H9 (cell line): Measurements from ENCODE around the gene RWDD1. TPM values are rescaled to one million over a fixed set of nuclear protein-coding genes. Genes with fewer than 3 reads are reported as not detected.

Experiments
- DNase-seq: peaks from one replicate; pipeline ENCODE4 v3.0.0-alpha.2; 2017
- H2AFZ ChIP-seq: one replicate; pipeline ENCODE4 v1.6.1; 2013; ENCODE audit warnings: mild to moderate bottlenecking, low read length, control low read depth, moderate library complexity
- H2AK5ac ChIP-seq: 2 replicates; pipeline ENCODE4 v1.6.1; 2013; ENCODE audit warnings: low read length, control low read depth, mixed read lengths; ENCODE audit not compliant: insufficient read length
- H2BK120ac ChIP-seq: one replicate; pipeline ENCODE4 v1.6.1; 2013; ENCODE audit warnings: low read depth, mild to moderate bottlenecking, low read length, control low read depth, inconsistent platforms; ENCODE audit not compliant: poor library complexity, severe bottlenecking
- H2BK12ac ChIP-seq: 2 replicates; pipeline ENCODE4 v1.6.1; 2013; ENCODE audit warnings: low read length, control low read depth, mixed read lengths, low read depth; ENCODE audit not compliant: insufficient read length
- H2BK15ac ChIP-seq: 2 replicates; pipeline ENCODE4 v1.6.1; 2013; ENCODE audit warnings: low read depth, low read length, control low read depth
- H2BK20ac ChIP-seq: one replicate; pipeline ENCODE4 v1.6.1; 2013; ENCODE audit warnings: low read depth, mild to moderate bottlenecking, low read length, control low read depth, inconsistent platforms; ENCODE audit not compliant: poor library complexity, severe bottlenecking
- H2BK5ac ChIP-seq: 2 replicates; pipeline ENCODE4 v1.6.1; 2013; ENCODE audit warnings: low read length, control low read depth, mixed read lengths; ENCODE audit not compliant: insufficient read length
- H3K14ac ChIP-seq: 2 replicates; pipeline ENCODE4 v1.6.1; 2013; ENCODE audit warnings: low read length, control low read depth; ENCODE audit not compliant: insufficient read depth
- H3K18ac ChIP-seq: 2 replicates; pipeline ENCODE4 v1.6.1; 2013; ENCODE audit warnings: low read depth, mild to moderate bottlenecking, mixed read lengths, low read length, control low read depth; ENCODE audit not compliant: insufficient read length
- H3K23ac ChIP-seq: 2 replicates; pipeline ENCODE4 v1.6.1; 2013; ENCODE audit warnings: low read length, control low read depth, mixed read lengths, low read depth; ENCODE audit not compliant: insufficient read length
- H3K23me2 ChIP-seq: 2 replicates; pipeline ENCODE4 v1.6.1; 2013; ENCODE audit warnings: low read depth, mild to moderate bottlenecking, mixed read lengths, low read length, control low read depth; ENCODE audit not compliant: insufficient read length, poor library complexity, severe bottlenecking
- H3K27ac ChIP-seq: 2 replicates; pipeline ENCODE4 v1.5.1; 2013; ENCODE audit warnings: low read length, control low read depth, mixed read lengths, low read depth; ENCODE audit not compliant: insufficient read length
- H3K27me3 ChIP-seq: 2 replicates; pipeline ENCODE4 v1.6.1; 2013; ENCODE audit warnings: low read length, control low read depth, inconsistent platforms; ENCODE audit not compliant: insufficient read depth
- H3K4ac ChIP-seq: 2 replicates; pipeline ENCODE4 v1.6.1; 2013; ENCODE audit warnings: low read depth, mild to moderate bottlenecking, control low read depth, inconsistent platforms, low read length, moderate library complexity
- H3K4me1 ChIP-seq: 2 replicates; pipeline ENCODE4 v1.6.1; 2013; ENCODE audit warnings: low read length, control low read depth, inconsistent platforms; ENCODE audit not compliant: insufficient read depth
- H3K4me2 ChIP-seq: 2 replicates; pipeline ENCODE4 v1.6.1; 2013; ENCODE audit warnings: low read length, control low read depth, mixed read lengths; ENCODE audit not compliant: insufficient read length, insufficient read depth
- H3K56ac ChIP-seq: 2 replicates; pipeline ENCODE4 v1.6.1; 2013; ENCODE audit warnings: low read depth, mild to moderate bottlenecking, mixed read lengths, low read length, control low read depth; ENCODE audit not compliant: insufficient read length
- H3K79me1 ChIP-seq: 2 replicates; pipeline ENCODE4 v1.6.1; 2013; ENCODE audit warnings: low read depth, mild to moderate bottlenecking, moderate library complexity, low read length, control low read depth, inconsistent platforms; ENCODE audit not compliant: insufficient read depth, poor library complexity, severe bottlenecking
- H3K79me2 ChIP-seq: 2 replicates; pipeline ENCODE4 v1.6.1; 2013; ENCODE audit warnings: low read length, control low read depth, inconsistent platforms; ENCODE audit not compliant: insufficient read depth
- H3K9ac ChIP-seq: 2 replicates; pipeline ENCODE4 v1.6.1; 2013; ENCODE audit warnings: low read length, control low read depth, mixed read lengths; ENCODE audit not compliant: insufficient read length; ENCODE audit errors: extremely low read depth
- H3K9me3 ChIP-seq: one replicate; pipeline ENCODE4 v1.6.1; 2013; ENCODE audit warnings: low read depth, low read length, inconsistent platforms; ENCODE audit not compliant: control insufficient read depth
- H3T11ph ChIP-seq: one replicate; pipeline ENCODE4 v1.6.1; 2013; ENCODE audit warnings: mild to moderate bottlenecking, low read length, control low read depth, inconsistent platforms
- H4K20me1 ChIP-seq: one replicate; pipeline ENCODE4 v1.6.1; 2013; ENCODE audit not compliant: control insufficient read depth, insufficient read length, insufficient read depth
- H4K5ac ChIP-seq: 2 replicates; pipeline ENCODE4 v1.6.1; 2013; ENCODE audit warnings: low read depth, mild to moderate bottlenecking, mixed read lengths, low read length, control low read depth; ENCODE audit not compliant: insufficient read length
- H4K8ac ChIP-seq: replicated peaks from 2 replicates; pipeline ENCODE4 v1.6.1; 2013; ENCODE audit warnings: low read length, control low read depth, mixed read lengths, low read depth; ENCODE audit not compliant: insufficient read length
- H4K91ac ChIP-seq: 2 replicates; pipeline ENCODE4 v1.6.1; 2013; ENCODE audit warnings: low read depth, mild to moderate bottlenecking, moderate library complexity, mixed read lengths, low read length, control low read depth; ENCODE audit not compliant: insufficient read length
- H3K27ac Mint-ChIP-seq, 3 experiments: 2 replicates in 2 of 3; 3 replicates in 1 of 3; pipeline ENCODE4 v1.8.0; 2020 to 2021; ENCODE audit warnings: mixed read lengths in 3 of 3, mild to moderate bottlenecking in 1 of 3, moderate library complexity in 1 of 3
- H3K27me3 Mint-ChIP-seq: 2 replicates; pipeline ENCODE4 v1.8.0; 2021; ENCODE audit warnings: low read depth, mild to moderate bottlenecking, moderate library complexity, mixed read lengths
- H3K36me3 Mint-ChIP-seq, 3 experiments: 2 replicates in 2 of 3; 3 replicates in 1 of 3; pipeline ENCODE4 v1.8.0; 2020 to 2021; ENCODE audit warnings: low read depth in 3 of 3, mixed read lengths in 3 of 3; ENCODE audit not compliant: insufficient read depth in 1 of 3
- H3K4me1 Mint-ChIP-seq, 2 experiments: 2 replicates each; pipeline ENCODE4 v1.8.0; 2020; ENCODE audit warnings: mixed read lengths in 2 of 2
- H3K4me3 Mint-ChIP-seq, 2 experiments: 2 replicates in 1 of 2; 3 replicates in 1 of 2; pipeline ENCODE4 v1.8.0; 2020 to 2021; ENCODE audit warnings: mild to moderate bottlenecking in 2 of 2, mixed read lengths in 2 of 2, moderate library complexity in 1 of 2
- H3K9me3 Mint-ChIP-seq, 2 experiments: 2 replicates in 1 of 2; 3 replicates in 1 of 2; pipeline ENCODE4 v1.8.0; 2020; ENCODE audit warnings: mild to moderate bottlenecking in 2 of 2, mixed read lengths in 2 of 2, moderate library complexity in 1 of 2
- total RNA-seq: library from RNA; stranded (reverse); gene quantifications from 2 replicates; pipeline ENCODE4 v1.2.1, GENCODE V29; 2021
- TF ChIP-seq, protein P1 (sequence below): fragments of 200-600 bp; sonication (generic); conservative IDR thresholded peaks from 3 replicates; pipeline ENCODE4 v1.8.0; 2021; ENCODE audit warnings: antibody characterized with exemption, mild to moderate bottlenecking

RWDD1 gene
- total RNA-seq, 1 experiment from 2014 or later, result 42.0 TPM

DNA sequence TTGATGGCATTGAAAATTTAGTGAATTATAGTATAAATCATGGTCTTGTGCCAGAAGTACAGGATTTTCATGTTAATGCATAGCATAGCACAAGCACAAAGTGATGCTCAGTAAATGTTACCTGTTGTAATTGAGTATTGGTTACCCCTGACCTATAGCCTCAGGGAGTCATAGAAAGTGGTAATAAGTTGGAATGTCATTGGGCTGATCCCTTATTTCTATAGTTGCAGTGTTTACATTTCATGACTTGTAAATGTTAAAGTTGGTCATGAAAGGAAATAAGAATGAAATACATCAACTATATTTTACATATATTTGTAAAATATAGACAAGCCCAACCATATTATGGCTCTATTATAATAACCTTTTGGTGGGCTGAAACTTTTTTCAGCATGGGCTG is 7.0 kb downstream of the RWDD1 start:
- no peak overlapping the region for H2AFZ ChIP-seq
- H3K79me1 ChIP-seq, result no peaks in the 10 kb centered on the region
- no peak for DNase-seq
- no peaks in the 10 kb centered on the region for H4K20me1 ChIP-seq
- H3K27ac ChIP-seq, result no peak overlapping the region
- peaks cover 4% of the 10 kb centered on the region; the same call in 1 of the 2 replicates for H3K79me2 ChIP-seq
- TF ChIP-seq, protein P1, sequence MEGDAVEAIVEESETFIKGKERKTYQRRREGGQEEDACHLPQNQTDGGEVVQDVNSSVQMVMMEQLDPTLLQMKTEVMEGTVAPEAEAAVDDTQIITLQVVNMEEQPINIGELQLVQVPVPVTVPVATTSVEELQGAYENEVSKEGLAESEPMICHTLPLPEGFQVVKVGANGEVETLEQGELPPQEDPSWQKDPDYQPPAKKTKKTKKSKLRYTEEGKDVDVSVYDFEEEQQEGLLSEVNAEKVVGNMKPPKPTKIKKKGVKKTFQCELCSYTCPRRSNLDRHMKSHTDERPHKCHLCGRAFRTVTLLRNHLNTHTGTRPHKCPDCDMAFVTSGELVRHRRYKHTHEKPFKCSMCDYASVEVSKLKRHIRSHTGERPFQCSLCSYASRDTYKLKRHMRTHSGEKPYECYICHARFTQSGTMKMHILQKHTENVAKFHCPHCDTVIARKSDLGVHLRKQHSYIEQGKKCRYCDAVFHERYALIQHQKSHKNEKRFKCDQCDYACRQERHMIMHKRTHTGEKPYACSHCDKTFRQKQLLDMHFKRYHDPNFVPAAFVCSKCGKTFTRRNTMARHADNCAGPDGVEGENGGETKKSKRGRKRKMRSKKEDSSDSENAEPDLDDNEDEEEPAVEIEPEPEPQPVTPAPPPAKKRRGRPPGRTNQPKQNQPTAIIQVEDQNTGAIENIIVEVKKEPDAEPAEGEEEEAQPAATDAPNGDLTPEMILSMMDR, result no peak
- H2BK120ac ChIP-seq, result no peak overlapping the region
- H2BK5ac ChIP-seq, result no peak overlapping the region
- H3K18ac ChIP-seq, result no peak overlapping the region
- no peaks in the 10 kb centered on the region for H3K23me2 ChIP-seq
- H4K91ac ChIP-seq, result no peak overlapping the region
- H4K5ac ChIP-seq, result no peak overlapping the region
- H3K27me3 ChIP-seq, result no peaks in the 10 kb centered on the region
- H2BK12ac ChIP-seq, result no peak overlapping the region
- no peak overlapping the region for H2AK5ac ChIP-seq
- no peak overlapping the region for H3K4me2 ChIP-seq
- no peak overlapping the region for H3K9ac ChIP-seq
- H3K4ac ChIP-seq, result no peak overlapping the region
- H3K14ac ChIP-seq, result no peak overlapping the region
- H3K4me1 ChIP-seq, result no peaks in the 10 kb centered on the region
- no peak overlapping the region for H2BK15ac ChIP-seq
- Mint-ChIP-seq H3K4me3 (no peak overlapping the region), H3K4me1 (no peaks in the 10 kb centered on the region), H3K27ac (no peak overlapping the region), H3K36me3 (peaks cover 0 to 34% (median 0%) of the 10 kb centered on the region in 3 experiments; a peak in 3 of 7 replicates), H3K27me3 (no peaks in the 10 kb centered on the region), H3K9me3 (no peaks in the 10 kb centered on the region)
- H3K9me3 ChIP-seq, result no peaks in the 10 kb centered on the region
- H3T11ph ChIP-seq, result no peak overlapping the region
- no peak overlapping the region for H3K56ac ChIP-seq
- no peak overlapping the region for H4K8ac ChIP-seq
- no peak overlapping the region for H3K23ac ChIP-seq
- no peak overlapping the region for H2BK20ac ChIP-seq
